Stimulated activated CD8-positive, alpha-beta memory T cell treated with anti-CD3 and anti-CD28 coated beads, Interleukin-15, amount 100 ng/mL, for 48 hours (primary cell): ENCODE measurements around the gene ALDOA.

Source experiments
- DNase-seq, 2 donors: peaks; one replicate each; pipeline ENCODE4 v3.0.0-alpha.2; 2020; ENCODE audit warnings: low read depth in 2 of 2

Gene ALDOA

DNA sequence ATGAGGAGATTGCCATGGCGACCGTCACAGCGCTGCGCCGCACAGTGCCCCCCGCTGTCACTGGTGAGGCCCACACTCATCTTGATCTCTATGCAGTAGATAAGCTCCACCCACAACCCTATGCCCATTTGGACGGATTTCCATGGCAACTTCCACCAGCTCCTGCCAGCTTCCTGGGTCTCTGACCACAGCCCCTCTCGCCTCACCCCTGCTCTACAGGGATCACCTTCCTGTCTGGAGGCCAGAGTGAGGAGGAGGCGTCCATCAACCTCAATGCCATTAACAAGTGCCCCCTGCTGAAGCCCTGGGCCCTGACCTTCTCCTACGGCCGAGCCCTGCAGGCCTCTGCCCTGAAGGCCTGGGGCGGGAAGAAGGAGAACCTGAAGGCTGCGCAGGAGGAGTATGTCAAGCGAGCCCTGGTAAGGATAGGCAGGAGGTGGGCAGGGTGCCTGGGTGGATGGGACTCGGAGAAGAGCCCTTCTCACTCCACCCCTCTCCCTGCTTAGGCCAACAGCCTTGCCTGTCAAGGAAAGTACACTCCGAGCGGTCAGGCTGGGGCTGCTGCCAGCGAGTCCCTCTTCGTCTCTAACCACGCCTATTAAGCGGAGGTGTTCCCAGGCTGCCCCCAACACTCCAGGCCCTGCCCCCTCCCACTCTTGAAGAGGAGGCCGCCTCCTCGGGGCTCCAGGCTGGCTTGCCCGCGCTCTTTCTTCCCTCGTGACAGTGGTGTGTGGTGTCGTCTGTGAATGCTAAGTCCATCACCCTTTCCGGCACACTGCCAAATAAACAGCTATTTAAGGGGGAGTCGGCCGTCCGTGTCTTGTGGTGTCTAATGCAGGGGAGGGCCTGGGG lies 4.3 kb downstream of the ALDOA start:
- DNase-seq = no peak

DNA sequence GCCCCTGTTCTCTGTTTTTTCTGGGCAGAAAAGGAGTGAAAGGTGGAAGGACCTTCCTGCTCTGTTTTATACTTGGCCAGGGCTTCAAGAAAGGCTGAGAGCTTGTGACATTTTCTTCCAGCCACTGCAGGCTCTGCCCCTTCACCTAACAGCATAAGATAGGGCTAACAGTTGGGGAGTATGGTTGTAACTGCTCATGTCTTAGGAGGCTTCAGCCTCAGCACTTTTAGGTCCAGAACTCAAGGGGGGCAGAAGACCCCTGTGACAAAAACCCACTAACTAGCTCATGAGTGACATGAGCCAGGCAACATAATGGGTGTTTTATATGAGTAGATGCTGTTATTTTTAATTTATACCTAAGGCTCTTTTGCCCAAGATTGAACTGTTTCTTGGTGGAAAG lies 4.9 kb downstream of the ALDOA start:
- DNase-seq = no peak

DNA sequence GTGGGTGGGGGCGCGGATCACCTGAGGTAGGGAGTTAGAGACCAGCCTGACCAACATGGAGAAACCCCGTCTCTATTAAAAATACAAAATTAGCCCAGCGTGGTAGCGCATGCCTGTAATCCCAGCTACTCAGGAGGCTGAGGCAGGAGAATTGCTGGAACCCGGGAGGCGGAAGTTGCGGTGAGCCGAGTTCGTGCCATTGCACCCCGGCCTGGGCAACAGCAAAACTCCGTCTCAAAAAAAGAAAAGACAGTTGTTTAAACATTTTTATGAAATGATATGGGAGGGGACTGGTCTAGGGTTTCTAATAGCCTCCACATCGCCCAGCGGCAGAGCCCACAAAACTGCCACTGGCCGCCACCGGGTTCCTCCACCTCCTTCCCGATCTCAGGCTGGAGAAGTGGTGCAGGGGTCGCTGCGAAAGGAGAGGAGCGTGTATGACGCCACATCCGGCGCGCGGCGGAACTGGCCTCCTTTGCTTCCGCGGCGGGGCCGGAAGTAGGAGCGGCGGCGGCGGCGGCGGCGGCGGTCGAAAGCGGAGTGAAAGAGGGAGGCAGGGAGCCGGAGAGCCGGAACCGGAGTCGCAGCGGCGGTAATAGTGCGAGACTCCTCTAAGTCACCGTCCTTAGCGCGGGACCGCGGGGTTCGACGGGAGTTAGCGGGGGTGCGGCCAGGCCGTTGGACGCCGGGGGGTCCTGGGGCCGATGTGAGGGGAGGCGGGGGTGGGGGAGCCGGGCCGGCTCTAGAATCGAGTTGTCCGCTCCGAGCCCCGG lies 10.1 kb downstream of the ALDOA start, which contains the start of gene PPP4C:
Gene PPP4C, plus strand, starts transcription at position 492 of the 773 bp plus-strand sequence. CDS start 384 bp downstream, outside the sequence.
- DNase-seq = peak; percentile 85 to 86

DNA sequence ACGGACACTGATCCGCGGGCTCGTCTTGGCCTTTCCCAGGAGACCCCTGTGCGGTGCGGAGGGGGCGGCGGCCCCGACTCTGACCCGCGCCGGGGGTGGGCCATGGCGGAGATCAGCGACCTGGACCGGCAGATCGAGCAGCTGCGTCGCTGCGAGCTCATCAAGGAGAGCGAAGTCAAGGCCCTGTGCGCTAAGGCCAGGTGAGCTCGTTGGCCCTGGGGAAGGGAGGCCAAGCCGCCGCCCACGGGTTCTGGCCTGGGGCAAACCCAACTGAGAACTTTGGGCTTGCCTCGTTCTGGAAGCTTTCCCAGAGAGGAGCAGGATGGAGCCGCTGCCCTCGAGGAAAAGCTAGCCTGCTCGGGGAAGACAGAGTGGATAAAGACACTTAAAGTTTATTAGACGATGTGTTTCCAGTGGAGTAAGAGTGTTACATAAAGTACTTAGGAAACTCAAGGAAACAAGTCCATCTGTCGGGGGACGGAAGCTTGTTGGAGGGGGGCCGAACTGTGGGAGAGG lies 10.8 kb downstream of the ALDOA start:
- DNase-seq = no peak

DNA sequence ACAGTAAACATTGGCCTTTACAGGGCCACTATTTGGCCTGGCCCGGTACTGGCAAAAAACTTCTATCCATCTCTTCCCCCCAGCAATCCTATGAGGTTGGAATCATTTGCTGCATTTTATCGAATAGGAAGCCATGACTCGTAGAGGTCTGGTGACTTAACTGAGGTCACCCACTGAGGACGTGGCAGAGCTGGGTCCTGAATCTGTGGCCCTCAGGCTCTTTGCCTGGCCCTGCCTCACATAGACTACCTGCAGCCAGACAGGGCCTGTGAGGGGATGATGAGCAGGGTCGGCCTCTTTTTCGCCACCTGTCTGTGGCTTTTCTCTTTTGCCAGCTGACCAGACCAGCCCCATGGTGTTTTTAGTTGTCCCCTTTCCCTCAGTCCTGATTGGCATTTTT lies 12.1 kb downstream of the ALDOA start:
- DNase-seq = no peak

DNA sequence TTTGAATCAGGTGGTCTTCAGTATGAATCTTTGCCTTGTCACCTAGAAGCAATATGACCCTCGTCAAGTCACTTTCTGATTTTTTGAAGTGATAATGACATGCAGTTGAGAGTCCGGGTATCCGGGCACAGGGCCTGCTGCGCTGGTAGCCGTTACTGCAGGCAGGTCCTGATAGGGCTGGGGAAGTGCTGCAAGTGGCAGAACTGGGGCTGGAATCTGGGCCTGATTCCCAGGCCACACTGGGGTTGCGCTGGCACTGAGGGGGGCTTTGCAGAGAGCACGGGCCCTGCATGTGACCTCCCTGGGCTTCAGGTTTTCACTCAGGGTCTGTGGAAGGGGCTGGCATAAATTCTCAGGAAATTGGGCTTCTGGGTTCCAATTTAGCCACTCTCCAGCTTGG lies 13.2 kb downstream of the ALDOA start:
- no peak for DNase-seq

DNA sequence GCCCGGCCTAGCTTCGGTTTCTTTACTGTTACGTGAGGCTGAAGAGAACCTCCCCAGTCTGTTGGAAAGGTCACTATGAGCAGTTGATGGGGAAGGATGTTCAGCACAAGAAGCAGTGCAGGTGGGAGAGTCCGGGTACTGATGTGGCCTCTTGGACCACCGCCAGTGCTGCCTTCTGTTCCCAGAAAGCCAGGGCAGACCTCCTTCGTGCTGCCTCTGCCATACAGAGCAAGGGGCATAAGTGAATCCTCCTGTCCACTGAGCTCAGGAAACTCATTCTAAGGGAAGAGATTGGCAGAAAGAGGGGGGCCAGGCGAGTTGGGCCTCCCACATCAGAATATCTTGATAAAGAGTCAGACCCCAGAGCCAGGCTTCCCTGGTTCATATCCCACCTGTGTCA lies 13.9 kb downstream of the ALDOA start:
- DNase-seq = no peak

DNA sequence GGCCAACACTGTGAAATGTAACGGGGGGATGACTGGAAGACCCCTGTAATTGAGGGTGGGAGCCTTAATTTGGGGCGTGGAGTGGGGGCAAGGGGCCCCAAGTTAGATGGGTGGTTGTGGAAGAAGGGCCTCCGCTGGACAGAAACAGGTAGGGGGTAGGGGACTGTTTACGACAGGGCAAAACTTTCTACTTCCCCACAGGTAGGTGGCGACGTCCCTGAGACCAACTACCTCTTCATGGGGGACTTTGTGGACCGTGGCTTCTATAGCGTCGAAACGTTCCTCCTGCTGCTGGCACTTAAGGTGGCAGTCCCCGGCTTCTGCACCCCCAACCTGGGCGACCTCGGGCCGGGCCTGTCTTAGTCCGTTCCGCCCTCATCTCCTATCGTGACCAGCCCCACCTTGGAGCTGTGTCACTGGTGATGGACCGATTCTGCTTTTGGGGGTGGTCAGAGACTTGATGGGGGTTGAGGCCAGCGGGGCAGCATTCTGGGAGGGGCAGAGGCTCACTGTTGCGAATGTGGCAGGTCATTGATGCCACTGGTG lies 17.1 kb downstream of the ALDOA start:
- no peak for DNase-seq

DNA sequence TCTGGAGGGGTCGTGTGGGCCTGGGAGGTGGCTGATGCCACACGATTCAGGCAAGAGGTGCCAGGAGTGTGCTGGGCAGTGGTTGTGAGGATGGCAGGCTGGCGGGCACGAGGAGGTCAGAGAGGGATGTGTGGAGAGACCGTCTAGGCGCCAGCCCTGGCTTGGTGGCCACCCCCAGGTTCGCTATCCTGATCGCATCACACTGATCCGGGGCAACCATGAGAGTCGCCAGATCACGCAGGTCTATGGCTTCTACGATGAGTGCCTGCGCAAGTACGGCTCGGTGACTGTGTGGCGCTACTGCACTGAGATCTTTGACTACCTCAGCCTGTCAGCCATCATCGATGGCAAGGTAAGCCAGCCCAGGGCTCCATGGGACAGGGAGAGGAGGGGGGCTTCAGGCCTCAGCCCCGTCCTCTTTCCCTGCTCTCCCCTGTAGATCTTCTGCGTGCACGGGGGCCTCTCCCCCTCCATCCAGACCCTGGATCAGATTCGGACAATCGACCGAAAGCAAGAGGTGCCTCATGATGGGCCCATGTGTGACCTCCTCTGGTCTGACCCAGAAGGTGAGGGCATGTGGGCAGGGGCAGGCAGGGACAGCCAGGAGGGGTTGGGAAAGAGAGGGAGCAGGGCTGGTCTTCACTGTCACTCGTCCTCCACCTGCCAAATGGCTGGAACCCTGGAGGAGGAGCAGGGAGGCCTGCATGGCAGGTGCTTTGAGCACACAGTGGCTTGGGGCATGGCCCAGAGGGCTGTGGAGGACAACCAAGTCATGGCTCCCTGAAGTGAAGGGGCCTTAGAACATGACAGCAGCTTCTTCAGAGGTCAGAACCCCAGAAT lies 17.9 kb downstream of the ALDOA start:
- no peak for DNase-seq

DNA sequence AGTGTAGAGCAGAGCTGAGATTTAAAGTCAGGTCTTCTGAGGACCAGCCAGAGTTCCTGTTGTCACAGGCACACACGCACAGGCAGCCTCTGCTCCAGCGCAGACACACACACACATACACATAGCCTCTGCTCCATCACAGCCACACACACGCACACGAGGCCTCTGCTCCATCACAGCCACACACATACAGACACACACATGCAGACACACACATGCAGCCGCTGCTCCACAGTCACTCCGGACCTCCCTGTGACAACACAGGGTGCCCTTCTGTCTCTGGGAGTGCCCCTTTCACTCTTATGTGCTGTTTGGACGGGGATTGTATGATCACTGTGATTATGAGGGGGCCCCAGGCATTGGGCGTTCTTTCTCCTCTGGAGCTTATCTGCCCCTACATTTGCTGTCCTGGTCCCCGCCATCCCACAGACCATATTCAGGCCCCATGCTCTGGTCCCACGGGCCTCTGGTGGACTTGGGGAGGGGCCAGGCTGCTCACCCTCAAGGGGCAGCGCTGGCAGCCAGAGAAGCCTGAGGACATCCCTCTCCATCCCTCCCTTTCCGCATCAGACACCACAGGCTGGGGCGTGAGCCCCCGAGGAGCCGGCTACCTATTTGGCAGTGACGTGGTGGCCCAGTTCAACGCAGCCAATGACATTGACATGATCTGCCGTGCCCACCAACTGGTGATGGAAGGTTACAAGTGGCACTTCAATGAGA lies 18.7 kb downstream of the ALDOA start:
- no peak for DNase-seq

DNA sequence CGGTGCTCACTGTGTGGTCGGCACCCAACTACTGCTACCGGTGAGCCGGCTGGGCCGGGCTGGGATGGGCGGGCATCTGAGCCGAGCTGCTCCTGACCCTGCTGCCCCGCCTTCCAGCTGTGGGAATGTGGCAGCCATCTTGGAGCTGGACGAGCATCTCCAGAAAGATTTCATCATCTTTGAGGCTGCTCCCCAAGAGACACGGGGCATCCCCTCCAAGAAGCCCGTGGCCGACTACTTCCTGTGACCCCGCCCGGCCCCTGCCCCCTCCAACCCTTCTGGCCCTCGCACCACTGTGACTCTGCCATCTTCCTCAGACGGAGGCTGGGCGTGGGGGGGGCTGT lies 19.2 kb downstream of the ALDOA start:
- DNase-seq = no peak

DNA sequence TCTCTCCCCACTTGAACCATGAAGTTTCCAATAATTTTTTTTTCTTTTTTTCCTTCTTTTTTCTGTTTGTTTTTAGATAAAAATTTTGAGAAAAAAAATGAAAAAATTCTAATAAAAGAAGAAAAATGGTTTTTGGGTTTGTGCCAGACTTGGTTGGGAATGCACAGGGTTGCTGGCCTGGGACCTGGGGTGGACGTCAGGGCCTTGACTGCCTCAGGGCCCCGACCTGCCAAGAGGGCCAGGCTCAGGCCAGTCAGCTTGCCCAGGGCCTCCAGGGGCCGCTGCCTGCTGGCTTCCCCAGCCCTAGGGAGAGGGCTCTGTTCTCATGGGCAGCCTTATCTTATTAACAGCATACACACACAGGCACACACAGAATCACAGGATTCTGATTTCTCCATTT lies 19.7 kb downstream of the ALDOA start:
- no peak for DNase-seq

DNA sequence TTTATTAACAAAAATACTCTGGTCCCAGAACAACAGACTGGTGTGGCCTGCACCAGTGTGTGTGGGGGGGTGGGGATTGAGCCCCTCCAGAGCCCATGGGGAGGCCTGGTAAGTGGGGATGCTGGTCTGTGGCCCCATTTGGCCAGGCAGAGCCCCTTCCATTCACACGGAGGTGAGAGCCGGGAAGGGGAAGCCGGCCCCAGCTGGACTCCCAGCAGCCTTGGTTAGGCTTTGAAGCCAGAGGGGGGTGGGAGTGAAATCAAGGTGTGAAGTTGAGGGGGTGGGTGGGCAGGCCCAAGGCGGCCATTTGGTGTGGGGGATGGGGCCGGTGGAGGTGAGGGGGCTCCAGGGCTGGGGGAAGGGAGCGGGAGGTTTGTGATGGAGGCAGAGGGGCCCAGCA lies 20.3 kb downstream of the ALDOA start:
- DNase-seq = no peak

DNA sequence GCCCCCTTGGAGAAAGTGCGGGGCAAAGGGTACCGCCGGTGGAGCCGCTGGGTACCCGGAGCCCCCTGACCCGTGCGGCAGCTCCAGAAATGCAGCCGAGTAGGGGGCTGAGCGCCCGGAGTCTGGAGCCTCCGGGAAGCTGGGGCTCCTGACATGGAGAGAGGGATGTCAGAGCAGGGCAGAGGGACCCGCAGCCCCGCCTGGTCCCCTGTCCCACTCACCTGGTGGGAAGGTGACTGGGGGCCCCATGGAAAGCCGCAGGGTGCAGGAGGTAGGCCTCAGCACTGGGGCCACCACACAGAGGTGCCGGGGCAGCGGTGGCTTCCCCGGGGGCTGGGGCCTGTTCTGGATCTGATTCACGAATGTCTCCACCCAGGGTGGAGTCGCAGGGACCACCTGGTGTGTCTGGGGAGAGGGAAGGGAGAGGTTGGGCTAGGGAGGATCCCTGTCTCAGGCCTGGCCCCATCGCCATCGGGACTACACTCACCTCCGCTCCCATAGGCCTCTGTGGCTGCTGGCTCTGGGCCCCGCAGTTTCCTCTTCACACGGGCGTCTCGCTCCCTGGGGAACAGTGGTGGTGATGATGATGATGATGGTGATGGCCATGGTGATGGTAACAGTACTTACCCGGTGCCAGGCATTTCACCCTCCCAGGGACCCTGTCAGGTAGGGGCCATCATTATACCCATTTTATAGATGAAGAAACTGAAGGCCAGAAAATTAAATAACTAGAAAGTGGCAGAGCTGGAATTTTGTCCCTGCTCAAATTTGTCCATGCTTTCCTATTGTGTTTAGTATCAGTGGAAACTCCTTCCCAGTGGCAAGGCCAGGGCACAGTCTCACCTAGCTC lies 21.0 kb downstream of the ALDOA start:
- DNase-seq = no peak

DNA sequence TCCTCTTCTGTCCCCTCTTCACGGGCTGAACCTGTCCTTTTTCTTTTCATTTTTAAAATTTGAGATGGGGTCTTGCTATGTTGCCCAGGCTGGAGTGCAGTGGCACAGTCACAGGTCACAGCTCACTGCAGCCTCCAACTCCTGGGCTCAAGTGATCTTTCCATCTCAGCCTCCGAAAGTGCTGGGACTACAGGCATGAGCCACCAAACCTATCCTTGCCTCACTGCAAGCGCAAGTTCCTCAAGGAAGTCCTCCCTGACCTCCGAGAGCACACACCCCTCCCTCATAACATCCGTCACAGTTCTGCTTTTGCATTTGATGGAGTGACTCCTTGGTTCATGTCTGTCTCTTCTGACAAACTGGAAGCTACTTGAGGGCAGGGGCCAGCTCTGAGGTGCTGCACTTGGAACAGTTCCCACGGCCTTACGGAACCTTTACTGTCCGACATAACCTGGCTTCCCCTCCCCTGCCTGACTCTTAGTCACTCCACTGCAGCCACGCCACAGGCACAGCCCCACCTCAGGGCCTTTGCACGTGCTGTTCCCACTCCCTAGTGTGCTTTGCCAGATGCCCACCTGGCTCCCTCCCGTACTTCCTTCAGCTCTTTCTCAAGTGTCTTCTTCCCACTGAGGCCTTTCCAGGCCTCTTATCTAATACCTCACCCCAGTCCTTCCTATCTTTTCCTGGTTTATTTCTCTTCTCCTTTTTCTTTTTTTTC lies 21.8 kb downstream of the ALDOA start:
- no peak for DNase-seq

DNA sequence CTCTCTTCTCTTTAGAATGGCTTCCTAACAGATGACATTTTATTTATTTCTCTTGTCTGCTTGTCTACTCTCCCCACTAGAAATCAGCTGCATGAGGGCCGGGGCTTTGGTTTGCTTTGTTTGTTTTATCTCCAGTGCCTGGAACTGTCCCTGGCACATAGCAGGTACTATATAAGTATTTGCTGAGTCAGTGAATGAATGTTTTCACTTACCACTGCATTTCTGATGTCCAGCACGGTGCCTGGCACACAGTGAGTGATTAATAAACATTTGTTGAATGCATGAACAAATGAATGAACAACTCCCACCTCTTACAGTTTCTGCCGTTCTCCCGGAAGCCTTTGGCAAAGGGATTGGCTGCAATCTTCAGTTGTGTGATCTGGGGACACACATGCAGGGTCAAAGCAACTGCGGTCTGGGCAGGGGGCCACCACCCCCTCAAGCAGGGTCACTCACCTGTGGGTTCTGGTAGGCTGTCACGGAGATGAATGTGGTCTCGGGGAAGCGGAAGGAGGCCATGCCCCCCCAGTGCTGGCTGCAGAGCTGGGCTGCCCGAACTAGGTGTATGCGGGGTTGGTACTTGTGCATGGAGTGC lies 22.8 kb downstream of the ALDOA start:
- DNase-seq = no peak

DNA sequence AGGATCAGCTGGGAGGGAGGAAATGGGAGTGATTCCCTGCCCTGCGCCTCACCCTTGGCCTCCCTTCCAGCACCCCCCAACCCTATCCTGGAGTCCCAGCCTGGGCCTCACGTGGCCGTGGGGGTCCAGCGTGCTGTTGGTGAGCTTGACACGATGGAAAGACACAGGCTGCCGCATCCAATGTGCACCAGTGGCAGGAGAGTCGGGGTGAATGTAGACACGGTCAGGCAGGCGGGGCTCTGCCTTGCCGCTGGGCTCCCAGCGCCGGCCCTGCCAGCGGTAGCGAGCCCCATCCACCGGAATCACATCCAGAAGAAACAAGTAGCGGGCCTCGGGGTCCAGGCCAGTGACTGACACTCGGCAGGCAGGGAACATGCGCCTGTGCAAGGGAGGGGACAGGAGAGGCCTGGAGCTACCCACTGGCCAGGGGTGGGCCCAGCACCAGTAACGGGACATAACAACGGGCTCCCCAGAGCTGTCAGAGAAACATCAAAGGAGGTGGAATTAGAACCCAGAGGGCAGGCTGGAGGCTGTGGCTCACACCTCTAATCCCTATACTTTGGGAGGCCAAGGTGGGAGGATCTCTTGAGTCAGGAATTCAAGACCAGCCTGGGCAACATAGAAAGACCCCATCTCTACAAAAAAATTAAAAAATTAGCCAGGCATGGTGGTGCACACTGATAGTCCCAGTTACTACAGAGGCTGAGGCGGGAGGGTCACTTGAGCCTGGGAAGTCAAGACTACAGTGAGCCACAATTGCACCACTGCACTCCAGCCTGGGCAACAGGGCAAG lies 23.5 kb downstream of the ALDOA start:
- DNase-seq = no peak

DNA sequence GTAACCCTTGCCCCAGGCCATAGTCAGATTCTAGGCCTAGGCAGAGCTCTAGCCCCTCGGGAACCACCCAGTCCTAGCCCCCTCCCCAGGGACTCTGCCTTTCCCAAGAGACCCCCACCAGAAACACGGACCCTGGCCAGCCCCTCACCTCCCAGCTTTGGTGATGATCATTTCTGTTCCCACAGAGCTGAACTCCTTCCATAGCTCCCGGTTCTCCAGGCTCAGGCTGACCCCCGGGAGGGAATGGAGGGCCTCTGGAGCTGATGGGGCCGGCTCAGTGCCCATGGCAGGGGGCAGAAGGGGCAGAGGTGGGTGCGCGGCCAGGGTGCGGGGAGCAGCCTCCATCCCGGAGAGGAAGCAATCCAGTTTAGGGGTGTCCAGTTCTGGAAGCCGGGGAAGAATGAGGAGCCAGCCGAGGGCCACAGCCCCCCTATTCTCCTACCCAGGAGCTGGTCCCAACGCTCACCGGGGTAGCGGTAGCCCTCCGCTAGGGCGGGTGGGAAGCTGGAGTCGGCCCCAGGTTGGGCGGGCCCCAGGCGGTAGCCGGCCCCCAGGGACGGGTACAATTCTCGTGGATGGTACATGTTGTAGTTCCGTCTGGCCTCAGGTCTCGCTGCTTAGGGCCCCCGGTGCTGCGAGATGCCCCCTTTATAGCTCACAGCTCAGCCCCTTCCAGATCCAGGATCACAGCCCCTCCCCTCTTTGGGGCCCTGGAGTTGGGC lies 25.2 kb downstream of the ALDOA start:
- DNase-seq = no peak
